DMS 273 treated with DMSO at 0.1 percent for 48 hours (cell line): ENCODE measurements around the gene SLC15A3.
"Not testable (repeated sequence)": the region's sequence is repeated elsewhere in the genome, so short reads cannot be mapped to it uniquely, and the experiment has no call there.

ENCODE experiments used
- DNase-seq: peaks from one replicate; lab custom pipeline; 2025; lab: John Stamatoyannopoulos, UW

Gene SLC15A3

DNA sequence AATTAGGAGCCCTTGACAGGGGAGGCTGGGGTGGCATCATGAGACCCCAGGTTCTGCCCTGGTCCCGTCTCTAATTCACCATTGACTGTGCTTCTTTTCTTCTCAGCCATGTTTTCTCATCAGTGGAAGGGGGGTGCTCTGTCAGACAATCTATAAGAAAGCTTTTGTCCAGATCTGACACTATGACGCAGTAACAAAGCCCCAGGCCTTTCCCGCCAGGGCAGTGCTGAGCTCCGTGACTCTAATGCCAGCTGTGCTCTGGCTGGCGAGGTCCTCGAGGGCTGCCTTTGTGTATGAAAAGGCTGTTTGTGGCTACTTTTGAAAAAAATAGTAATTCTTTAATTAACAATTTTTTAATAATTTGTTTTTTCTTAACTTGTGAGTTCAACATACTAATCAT is 22.8 kb upstream of the SLC15A3 start:
- no peak for DNase-seq

DNA sequence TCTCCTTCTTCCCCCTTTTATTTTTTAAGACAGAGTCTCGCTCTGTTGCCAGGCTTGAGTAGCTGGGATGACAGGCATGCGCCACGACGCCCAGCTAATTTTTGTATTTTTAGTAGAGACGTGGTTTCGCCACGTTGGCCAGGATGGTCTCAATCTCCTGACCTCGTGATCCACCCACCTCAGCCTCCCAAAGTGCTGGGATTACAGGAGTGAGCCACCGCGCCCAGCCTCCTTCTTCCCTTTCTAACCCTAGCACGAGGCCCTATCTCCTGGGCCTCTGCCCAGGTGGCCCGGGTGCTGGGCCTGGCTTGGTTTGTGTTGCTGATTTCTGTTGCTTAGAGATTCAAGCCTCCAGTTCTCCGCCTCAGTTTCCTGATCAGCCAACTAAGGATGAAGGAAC is 22.3 kb upstream of the SLC15A3 start:
- DNase-seq: not testable (repeated sequence)

DNA sequence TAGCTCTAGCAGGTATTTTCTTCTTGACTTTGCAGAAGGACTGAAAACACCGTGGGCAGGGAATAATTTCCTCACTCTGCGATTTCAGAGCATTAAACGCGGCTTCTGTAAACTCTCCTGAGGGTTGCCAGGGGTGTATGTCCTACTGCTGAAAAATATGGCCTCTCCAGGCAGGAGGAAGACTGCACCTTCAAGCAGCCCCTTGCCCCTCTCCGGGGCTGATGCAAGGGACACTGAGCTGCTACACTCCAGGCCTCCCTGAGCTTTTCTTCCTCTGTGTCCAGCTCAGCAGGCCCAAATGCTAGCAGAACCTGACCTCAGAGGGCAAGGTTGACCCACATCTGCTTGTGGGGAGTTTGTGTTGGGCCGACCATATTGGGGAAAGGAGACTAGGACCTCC is 21.7 kb upstream of the SLC15A3 start:
- no peak for DNase-seq

DNA sequence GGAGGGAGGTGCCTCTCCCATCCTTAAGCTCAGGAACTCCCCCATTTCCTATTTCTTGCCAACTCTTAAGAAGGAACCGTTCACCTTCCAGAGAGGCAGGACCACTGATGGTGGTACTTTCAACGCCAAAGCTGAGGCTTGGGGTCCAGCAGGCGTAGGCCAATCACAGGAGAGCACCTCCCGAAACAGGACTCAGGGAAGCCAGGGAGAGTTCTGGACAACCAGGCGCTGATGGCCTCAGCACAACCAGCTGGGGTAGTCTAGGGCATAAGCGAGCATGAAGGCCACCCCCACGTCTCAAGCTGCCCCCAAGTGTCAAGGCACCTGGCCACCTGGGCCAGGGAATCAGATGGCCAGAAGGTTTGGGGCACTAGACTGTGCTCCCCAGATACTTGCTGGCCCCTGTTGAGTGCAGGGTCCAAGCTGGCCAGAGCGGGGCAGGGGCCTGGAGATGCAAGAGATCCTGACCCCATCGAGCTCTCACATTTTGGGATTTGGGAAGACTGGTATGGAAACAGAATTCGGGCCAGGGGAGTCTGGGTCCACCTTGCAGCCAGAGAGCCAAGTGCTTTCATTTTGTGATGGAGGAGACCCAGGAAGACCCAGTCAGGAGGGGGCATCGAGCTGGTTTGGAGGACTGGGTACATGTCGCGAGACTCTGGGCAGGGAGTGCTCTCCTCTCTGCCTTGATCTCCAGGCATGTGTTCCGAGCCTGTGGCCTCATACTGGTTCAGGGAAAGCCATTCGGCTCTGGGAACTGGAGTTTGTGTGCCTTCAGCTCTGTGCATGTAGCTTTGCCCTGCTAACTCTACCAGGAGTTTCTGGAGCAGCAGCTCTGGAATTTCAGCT is 20.4 kb upstream of the SLC15A3 start:
- DNase-seq: no peak

DNA sequence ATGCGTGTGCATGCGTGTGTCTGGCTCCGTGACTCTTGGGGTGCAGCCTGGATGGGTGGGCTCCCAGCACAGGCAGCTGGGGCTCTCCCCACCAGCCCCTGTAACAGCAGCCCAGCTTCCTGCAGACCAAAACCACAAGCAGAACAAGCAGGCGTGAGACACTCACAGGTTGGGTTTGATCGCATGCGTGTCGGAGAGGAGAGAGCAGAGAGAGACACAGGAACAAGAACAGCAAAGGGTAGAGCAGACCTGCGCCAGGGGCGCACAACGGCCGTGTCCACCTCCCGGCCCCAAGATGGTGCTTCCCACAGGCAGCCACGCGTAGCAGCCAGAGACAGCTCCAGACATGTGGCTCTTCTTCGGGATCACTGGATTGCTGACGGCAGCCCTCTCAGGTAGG is 19.5 kb upstream of the SLC15A3 start, which contains the start of gene CD6:
Gene CD6, plus strand, starts transcription at position 161 of the 400 bp plus-strand sequence. Its CDS starts 186 bp downstream, at position 347.
- no peak for DNase-seq

DNA sequence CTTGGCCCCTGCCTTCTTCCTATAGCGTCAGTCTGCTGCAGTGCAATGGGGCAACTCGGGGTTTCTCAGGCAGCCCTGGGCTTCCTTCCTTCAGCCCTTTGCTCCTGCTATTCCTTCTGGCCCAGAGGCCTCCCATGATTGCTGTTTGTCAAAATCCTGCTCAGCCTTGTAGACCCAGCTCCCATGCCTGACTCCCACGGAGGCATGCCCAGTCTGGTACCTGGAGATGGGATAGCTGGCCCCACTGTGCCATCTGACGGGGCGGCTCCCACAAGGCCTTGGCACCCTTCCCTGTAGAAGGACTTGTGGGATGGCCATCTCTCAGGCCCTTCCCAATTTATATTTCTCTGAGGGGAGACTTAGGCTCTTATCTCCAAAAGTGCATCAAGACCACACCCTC is 18.9 kb upstream of the SLC15A3 start:
- no peak for DNase-seq

DNA sequence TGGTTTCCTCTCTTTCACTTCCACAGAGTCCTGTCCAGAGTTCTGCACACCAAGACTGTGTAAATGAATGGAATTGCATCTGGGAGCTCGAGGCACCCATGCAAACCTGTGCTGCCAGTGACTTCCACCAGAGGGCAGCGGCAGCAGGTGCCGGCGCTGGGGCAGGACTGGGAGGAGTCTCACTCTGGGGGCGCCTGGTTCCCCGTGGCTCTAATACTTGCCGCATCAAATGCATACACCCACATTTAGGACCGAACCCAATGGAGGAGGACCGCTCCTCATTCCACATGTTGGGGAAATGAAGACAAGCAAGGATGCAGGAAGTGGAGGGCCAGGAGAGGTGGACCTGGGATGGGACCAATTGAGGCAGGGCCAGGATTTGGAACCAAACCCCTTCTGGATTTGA is 18.4 kb upstream of the SLC15A3 start:
- no peak for DNase-seq

DNA sequence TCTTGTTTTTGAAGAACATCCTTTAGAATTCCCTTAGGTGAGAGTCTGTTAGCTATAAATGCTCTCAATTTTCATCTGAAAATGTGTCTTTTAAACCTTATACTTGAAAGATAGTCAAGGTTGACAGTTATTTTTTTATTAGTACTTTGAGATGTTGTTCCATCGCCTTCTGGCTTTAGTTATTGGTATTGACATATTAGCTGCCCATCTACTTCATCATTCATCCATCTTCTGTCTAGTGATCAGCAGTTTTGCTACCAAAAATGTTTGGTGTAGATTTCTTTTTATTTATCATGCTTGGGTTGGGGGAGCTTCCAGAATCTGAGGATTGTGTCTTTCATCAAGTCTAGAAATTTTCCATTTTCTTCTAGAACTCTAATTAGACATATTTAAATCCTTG is 16.2 kb upstream of the SLC15A3 start:
- no peak for DNase-seq

DNA sequence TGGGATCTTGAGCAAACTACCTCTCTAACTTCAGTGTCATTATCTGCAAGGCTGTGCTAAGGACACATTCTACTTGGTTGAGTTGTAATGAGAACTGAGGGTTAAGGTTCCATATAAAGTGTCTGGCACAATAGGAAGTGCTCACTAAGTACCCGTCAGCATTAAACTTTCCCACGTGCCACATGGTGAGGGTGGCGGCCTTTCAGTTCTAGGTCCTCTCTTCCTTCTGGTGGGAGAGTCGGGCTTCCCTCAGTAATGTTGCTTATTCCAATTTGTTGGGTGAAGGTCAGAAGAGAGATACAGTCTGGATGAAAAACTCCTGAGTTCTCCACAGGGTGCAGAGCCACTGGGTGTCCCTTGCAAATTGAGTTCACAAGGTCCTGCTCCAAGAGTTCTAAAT is 14.9 kb upstream of the SLC15A3 start:
- DNase-seq: no peak

DNA sequence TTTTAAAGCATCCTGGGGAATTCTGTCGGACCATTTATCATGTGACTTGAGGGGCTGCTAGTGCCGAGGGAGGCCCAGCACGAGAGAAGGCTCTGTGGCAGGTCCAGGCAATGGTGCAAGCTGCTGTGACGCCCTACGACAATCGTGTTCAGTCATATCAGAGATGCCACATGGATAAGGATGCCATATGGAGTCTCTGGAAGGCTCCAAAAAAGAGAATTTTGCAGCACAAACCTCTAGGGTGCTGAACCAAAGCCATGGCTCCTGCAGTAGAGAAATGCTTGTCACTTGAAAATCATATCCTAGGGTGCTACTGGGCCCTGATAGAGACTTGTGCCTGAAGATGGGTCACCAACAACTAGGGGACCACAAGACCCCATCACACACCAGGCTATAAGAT is 12.8 kb upstream of the SLC15A3 start:
- no peak for DNase-seq

DNA sequence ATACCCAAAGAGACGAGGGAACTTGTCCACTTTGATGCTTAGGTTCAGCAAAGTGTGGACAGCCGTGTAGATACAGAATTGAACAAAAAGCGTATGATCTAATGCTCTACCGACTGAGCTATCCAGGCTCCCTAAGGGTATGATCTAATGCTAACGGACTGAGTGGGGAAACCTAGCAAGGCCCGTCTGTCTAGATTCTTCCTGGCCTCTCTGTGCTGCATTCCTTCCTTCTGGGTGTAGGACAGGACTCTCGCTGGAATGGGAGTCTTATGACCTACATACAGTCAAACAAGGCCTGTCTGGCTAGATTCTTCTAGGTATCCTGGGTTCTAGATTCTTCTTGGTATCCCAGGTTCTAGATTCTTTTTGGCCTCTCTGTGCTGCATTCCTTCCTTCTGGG is 8.4 kb upstream of the SLC15A3 start:
- DNase-seq: no peak

DNA sequence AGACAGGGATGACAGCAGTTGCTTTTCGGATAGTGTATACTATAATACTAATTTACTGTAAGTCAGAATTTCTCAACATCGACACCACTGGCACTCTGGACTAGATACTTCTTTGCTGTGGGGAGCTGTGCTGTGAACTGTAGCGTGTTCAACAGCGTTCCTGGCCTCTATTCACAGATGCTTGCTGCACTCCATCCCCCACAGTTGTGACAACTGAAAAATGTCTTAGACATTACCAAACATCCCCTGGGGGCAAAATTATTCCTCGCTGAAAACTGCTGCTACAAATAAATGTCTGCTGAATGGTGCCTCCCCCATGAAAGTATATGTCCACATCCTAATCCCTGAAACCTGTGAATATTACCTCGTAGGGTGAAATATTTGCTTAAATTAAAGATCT is 7.5 kb upstream of the SLC15A3 start:
- DNase-seq: no peak

DNA sequence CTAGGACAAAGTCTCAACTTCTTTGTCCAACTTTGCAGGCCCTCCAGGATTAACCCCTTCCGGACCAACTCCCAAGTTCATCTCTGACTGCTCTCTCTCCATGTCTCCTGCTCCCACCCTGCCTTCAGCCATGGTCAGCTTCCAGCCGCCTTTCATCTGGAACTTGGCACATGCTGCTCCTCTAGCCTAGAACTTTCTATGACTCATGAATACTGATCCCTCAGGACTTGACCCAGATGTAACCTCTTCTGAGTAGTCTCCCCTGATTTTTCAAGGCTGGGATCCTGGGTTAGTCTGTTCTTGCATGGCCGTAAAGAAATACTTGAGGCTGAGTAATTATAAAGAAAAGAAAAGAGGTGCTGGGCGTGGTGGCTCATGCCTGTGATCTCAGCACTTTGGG is 5.2 kb upstream of the SLC15A3 start:
- no peak for DNase-seq

DNA sequence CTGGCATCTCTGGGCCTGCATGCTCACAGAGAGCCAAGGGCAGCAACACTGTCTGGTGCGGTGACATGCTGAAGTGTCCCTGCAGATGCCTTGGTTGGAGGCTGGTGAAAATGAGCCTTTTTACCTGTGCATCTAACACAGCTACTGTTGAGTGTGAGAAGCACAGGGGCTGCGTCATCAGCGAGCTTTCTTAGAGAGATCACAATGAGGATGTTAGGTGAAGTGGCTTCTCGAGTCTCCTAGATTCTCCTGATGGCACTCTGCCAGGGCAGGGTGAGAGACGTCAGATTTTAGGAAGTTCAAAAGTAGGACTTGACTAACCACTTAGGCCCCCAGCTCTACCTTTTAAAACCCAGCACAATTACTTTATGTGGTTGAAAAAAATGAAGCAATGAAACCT is 3.6 kb upstream of the SLC15A3 start:
- DNase-seq: no peak

DNA sequence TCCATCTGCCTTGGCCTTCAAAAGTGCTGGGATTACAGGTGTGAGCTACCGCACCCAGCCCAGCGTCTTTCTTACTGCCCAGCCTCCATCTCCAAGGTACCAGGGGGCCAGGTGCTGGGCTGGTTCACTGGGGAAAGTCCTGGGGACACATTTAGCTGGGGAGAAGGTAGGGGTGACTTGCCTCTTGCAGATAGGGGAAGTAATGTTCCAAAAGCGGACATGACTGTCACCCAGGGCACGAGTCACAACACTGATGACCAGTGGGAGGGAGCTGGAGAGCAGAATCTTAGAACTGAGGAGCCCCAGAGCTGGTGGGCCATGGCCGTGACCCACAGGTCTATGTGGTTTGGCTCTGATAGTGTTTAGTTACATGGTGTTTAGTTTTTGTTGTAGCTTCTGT is 2.4 kb upstream of the SLC15A3 start:
- DNase-seq: no peak

DNA sequence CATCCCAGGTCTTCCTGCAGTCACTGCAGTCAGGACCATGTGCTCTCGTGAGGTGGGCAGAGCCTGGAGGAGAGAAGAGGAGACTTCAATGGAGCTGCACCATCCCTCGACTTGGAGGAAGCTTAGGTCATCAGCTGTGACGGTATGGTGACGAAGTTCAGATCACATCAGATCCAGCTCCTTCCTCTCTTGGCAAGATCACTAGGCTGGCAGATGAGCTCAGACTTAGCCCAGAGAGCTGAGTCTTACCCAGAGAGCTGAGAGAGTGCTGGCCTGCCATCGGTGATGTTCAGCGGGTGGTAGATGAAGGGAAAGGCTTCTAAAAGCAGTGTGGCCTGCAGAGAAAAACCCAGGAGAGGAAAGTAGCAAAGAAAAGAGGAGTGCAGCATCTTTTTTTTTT is 1.8 kb upstream of the SLC15A3 start:
- DNase-seq: no peak

DNA sequence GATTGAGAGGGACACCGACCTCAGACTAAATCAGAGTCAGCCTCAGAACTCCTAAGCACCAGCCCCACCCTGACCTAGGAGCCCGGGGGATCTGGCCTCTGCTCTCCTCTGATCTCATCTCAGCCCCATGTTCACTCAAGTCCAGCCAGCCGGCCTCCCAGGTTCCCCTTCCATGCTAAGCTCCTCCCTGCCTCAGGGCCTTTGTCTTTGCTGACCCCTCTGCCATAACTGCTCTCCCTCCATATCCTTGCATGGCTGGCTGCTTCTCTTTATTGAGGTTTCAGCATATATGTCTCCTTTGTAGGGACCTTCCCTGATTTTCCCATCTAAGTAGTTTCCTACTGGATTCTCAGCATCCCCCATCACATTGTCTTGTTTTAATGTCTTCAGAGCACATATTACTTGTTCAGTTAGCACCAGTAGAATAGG is 780 bp upstream of the SLC15A3 start:
- no peak for DNase-seq

DNA sequence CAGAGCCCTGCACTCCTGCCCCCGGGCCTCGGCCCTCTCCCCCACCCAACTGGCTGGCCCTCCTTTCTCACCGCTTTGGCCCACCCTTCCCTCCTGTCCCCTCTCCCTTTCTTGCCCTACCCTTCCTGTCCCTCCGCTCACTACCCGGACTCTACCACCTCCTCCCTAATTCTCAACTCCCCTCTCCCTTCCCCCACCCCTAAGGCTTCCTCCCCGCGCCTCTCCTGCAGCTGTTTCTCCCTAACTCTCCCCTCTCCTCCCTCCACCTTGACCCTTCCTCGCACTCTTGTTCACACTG is 421 bp downstream of the SLC15A3 start:
- no peak for DNase-seq

DNA sequence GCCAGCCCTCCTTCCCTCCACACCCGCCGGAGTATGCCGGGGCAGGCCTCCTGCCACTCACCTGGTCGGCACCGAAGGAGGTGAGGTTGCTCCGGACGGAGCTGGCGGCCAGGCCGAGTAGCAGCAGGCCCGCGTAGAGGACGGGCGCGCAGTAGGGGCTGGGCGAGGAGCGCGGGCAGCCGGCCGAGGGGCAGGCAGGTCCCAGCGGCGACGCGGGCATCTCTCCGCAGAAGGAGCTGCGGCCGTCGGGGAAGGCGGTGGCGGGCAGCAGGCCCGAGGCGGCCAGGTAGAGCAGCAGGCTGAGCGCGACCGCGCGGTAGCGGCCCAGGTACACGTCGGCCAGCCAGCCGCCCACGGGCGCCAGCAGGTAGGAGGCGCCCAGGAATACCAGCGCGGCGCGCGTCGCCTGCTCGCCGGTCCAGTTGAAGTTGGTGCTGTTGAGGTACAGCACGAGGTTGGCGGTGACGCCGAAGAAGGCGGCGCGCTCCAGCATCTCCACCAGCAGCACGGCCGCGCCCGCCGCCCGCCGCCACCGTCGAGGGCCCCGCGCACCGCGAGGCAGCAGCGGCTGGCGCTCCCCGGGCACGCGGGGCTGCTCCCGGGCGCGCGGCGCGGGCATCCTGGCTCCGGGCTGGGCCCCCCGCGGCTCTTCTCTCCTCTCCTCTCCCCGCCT is 907 bp downstream of the SLC15A3 start:
- no peak for DNase-seq

DNA sequence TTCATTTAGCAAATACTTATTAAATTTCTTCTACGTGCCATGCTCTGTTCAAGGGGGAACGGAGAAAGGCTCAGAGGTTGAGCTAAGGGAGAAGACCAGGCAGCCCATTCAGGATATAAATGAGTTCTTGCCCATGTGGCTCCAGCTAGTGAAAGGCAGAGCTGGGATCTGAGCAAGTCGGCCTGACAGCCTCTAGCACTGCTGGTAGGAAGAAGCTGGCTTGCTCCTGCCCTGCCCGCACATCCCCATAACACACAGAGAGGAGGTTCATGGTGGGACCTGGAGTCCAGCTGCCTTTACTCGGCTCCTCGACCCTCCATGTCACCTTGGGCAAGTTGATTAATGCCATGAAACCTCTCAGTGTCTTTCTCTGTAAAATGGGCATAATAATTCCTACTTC is 2.0 kb downstream of the SLC15A3 start:
- DNase-seq: no peak

DNA sequence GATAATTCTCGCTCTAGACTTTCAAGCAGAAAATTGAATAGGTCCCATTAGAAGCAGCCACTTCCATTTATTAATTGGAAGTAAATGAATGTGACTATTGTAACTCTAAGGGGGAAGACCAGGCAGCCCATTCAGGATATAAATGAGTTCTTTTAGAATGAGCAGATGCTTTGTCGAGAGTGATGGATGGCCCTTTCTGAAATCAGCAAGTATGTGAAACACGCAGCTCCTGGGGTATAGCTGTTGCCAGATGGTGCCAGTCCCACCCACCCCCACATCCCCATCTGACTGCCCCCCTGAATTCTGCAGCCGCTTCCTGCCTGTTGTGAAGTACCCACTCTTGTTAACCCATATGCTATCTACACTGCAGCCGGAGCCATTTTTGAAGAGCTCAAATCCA is 3.7 kb downstream of the SLC15A3 start:
- DNase-seq: no peak

DNA sequence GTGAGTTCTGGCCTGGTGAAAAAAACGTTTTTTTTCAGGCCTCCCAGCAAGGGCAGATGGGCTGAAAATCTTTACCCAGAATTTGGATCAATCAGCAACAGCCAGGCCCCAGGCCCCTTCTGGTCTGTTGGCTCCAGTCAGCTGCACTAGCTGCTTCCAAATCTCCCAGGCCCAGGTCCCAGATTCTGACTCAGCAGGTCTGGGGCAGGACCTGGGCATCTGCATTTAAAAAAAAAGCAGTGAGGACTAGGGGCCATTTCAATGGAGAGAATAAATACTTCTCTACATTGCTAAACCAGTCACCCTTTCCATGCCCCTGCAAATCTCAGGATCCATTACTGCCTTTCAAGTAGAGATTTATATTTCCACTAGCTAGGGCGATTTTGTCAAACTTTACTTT is 4.3 kb downstream of the SLC15A3 start:
- no peak for DNase-seq

DNA sequence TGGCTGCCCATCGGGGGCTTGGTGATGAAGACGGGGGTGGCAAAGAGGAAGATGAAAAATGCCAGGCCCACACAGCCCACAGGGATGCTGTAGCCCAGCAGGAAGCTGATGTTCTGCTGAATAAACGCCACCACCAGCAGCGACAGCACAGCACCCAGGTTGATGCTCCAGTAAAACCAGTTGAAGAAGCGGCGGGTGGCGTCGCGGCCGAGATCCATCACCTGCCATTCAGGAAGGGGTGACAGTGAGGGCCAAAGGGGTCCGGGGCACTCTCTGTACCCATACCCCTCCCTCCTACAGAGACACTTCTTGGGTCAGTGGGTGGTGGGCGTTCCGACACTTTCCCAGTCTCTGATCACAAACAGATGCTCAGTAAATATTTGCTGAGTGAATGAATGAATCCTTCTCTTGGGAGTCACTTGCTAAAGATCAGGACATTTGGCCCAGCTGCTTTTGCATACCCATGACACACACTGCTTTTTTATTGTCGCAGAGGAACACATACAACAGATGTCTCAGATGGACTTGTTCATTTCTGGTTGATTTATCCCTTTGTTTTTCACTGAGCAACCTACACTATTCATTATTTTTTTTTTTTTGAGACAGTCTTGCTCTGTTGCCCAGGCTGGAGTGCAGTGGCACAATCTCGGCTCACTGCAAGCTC is 5.2 kb downstream of the SLC15A3 start:
- DNase-seq: no peak
